ENCODE measurements around the gene TFDP2. TPM values are rescaled to one million over a fixed set of nuclear protein-coding genes. Genes with fewer than 3 reads are reported as not detected.

TFDP2 gene
- total and polyA plus RNA-seq, 2 donors (not counting 1 experiment from before 2014, with no cell fraction given): 5.5 to 31.7 TPM

DNA sequence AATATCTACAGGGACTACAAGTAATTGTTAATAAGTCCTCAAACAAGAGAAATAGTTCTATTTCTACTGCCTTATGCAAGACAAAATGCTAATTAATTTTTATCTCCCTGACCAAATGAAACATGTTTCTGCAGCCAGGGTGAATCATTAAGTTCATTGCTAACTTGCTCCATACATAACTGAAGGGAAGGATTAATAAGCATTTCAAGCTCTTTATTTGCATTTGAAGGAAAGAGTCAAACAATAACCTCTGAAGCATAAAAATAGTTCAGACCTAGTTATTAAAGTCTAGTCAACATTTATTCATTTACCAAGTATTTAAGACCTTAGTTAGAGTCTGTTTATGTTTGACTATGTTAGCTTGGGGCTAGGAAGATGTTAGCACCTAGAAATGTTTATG, 152.9 kb downstream of the TFDP2 start:
- Histone ChIP-seq H3K9ac (ENCODE audit: low read length) (no peak overlapping the region), H2AFZ (ENCODE audit: insufficient read depth, low read depth, low read length, poor library complexity, severe bottlenecking) (no peak overlapping the region), H3K4me2 (replicated peaks; ENCODE audit: low read depth, low read length, poor library complexity, severe bottlenecking) (no peak overlapping the region), H3K9me3 (ENCODE audit: control extremely low read depth in 1 of 3, control insufficient read depth in 2 of 3, insufficient read depth in 1 of 3, low read length in 2 of 3) (no peaks in the 10 kb centered on the region), H3K79me2 (ENCODE audit: control insufficient read depth, insufficient read depth, low read length) (no peaks in the 10 kb centered on the region), H3K27me3 (replicated peaks in 1 of 4; ENCODE audit: control extremely low read depth in 1 of 4, control insufficient read depth in 3 of 4, insufficient read depth in 4 of 4, low read length in 3 of 4) (no peaks in the 10 kb centered on the region), H4K20me1 (ENCODE audit: control insufficient read depth, insufficient read depth, low read length, poor library complexity, severe bottlenecking) (no peaks in the 10 kb centered on the region), H3K4me3 (ENCODE audit: control extremely low read depth in 1 of 5, extremely low read depth in 1 of 5, insufficient read depth in 1 of 5, low read depth in 2 of 5, low read length in 4 of 5) (no peak overlapping the region), H3K4me1 (ENCODE audit: control insufficient read depth in 2 of 2, insufficient read depth in 2 of 2, low read length in 2 of 2) (peaks cover 0 to 4% of the 10 kb centered on the region in 2 donors), H3K27ac (ENCODE audit: low read length in 2 of 2) (no peak overlapping the region), H3K36me3 (replicated peaks in 1 of 2; ENCODE audit: control extremely low read depth in 1 of 2, control insufficient read depth in 1 of 2, extremely low read depth in 1 of 2, insufficient read depth in 2 of 2, low read length in 1 of 2) (peaks cover 0 to 2% of the 10 kb centered on the region in 2 experiments)
- Mint-ChIP-seq H3K4me1 (peaks cover 8% of the 10 kb centered on the region), H3K9me3 (ENCODE audit: insufficient read depth) (no peaks in the 10 kb centered on the region), H3K27me3 (no peaks in the 10 kb centered on the region), H3K4me3 (no peak overlapping the region), H3K27ac (no peak overlapping the region)
- TF ChIP-seq EZH2 (IDR thresholded peaks at IDR 0.05; ENCODE audit: borderline replicate concordance, insufficient read depth, low read depth, low read length, poor library complexity, severe bottlenecking) (no peak), CTCF (IDR thresholded peaks at IDR 0.05) (no peak)
- ChIA-PET CTCF (interaction anchor here (0.9 kb wide), 1 partner anchor 12 kb away, joined by 3 read pairs; no protein-coding TSS in a partner anchor), POLR2A (no interaction called here)
- no peak for ATAC-seq (ENCODE audit: low read depth)
- DNase-seq: no peak
- intact Hi-C loops (cut with micrococcal nuclease): loop anchor here (10.0 kb wide), 2 partner anchors 422 to 532 kb away; no protein-coding TSS in a partner anchor

GRCh38 chr3:141994856-141995255, 154.5 kb downstream of the TFDP2 start:
- ChIA-PET POLR2A (no interaction called here), CTCF (no interaction called here)
- Mint-ChIP-seq H3K4me3 (no peak overlapping the region), H3K4me1 (peaks cover 9% of the 10 kb centered on the region), H3K27ac (no peak overlapping the region), H3K9me3 (ENCODE audit: insufficient read depth) (no peaks in the 10 kb centered on the region), H3K27me3 (no peaks in the 10 kb centered on the region)
- peaks cover 0 to 2% of the 10 kb centered on the region in 2 experiments for H3K36me3 ChIP-seq (replicated peaks in 1 of 2; ENCODE audit: control extremely low read depth in 1 of 2, control insufficient read depth in 1 of 2, extremely low read depth in 1 of 2, insufficient read depth in 2 of 2, low read length in 1 of 2)
- no peaks in the 10 kb centered on the region for H3K79me2 ChIP-seq (ENCODE audit: control insufficient read depth, insufficient read depth, low read length)
- no peaks in the 10 kb centered on the region for H3K9me3 ChIP-seq (ENCODE audit: control extremely low read depth in 1 of 3, control insufficient read depth in 2 of 3, insufficient read depth in 1 of 3, low read length in 2 of 3)
- no peaks in the 10 kb centered on the region for H4K20me1 ChIP-seq (ENCODE audit: control insufficient read depth, insufficient read depth, low read length, poor library complexity, severe bottlenecking)
- H3K27me3 ChIP-seq (replicated peaks in 1 of 4; ENCODE audit: control extremely low read depth in 1 of 4, control insufficient read depth in 3 of 4, insufficient read depth in 4 of 4, low read length in 3 of 4): no peaks in the 10 kb centered on the region
- no peak for DNase-seq
- H2AFZ ChIP-seq (ENCODE audit: insufficient read depth, low read depth, low read length, poor library complexity, severe bottlenecking): no peak overlapping the region
- no peak overlapping the region for H3K27ac ChIP-seq (ENCODE audit: low read length in 2 of 2)
- H3K4me1 ChIP-seq (ENCODE audit: control insufficient read depth in 2 of 2, insufficient read depth in 2 of 2, low read length in 2 of 2): peaks cover 0 to 4% of the 10 kb centered on the region in 2 donors
- ATAC-seq (ENCODE audit: low read depth): no peak
- H3K4me3 ChIP-seq (ENCODE audit: control extremely low read depth in 1 of 5, extremely low read depth in 1 of 5, insufficient read depth in 1 of 5, low read depth in 2 of 5, low read length in 4 of 5): no peak overlapping the region
- H3K9ac ChIP-seq (ENCODE audit: low read length): no peak overlapping the region
- intact Hi-C loops (cut with micrococcal nuclease): loop anchor here (10.0 kb wide), 2 partner anchors 420 to 530 kb away; no protein-coding TSS in a partner anchor
- no peak overlapping the region for H3K4me2 ChIP-seq (replicated peaks; ENCODE audit: low read depth, low read length, poor library complexity, severe bottlenecking)
- TF ChIP-seq CTCF (IDR thresholded peaks at IDR 0.05) (no peak), EZH2 (IDR thresholded peaks at IDR 0.05; ENCODE audit: borderline replicate concordance, insufficient read depth, low read depth, low read length, poor library complexity, severe bottlenecking) (no peak)
